B cell (primary cell): ENCODE results near the gene P4HA2. TPM values are rescaled to one million over a fixed set of nuclear protein-coding genes. Genes with fewer than 3 reads are reported as not detected.

Source experiments
- ATAC-seq: fragments of 200-7000 bp; cut with Tn5 transposase; one replicate; pipeline ENCODE4 v1.10.0; 2021; ENCODE audit warnings: low read depth, mild to moderate bottlenecking, moderate number of reproducible peaks, moderate library complexity
- CTCF ChIA-PET: fragments of 350-600 bp; sonication (Branson Sonifier 250); formaldehyde crosslinking; loops from one replicate; lab custom pipeline; 2021; ENCODE audit warnings: antibody characterized with exemption, inconsistent platforms; lab: Charles Lee
- POLR2A ChIA-PET: fragments of 350-600 bp; sonication (Branson Sonifier 250); formaldehyde crosslinking; loops from one replicate; lab custom pipeline; 2021; ENCODE audit warnings: antibody characterized with exemption; lab: Charles Lee
- DNase-seq: peaks from one replicate; pipeline ENCODE4 v3.0.0; 2013
- H2AFZ ChIP-seq: 2 replicates; pipeline ENCODE4 v1.6.1; 2012; ENCODE audit warnings: mild to moderate bottlenecking, low read depth, low read length; ENCODE audit not compliant: insufficient read depth, poor library complexity, severe bottlenecking
- H3K27ac ChIP-seq, 2 donors: 1 replicate in 1 of 2; 2 replicates in 1 of 2; pipeline ENCODE4 v1.5.1; 2012 to 2013; ENCODE audit warnings: low read length in 2 of 2, mild to moderate bottlenecking in 2 of 2, moderate library complexity in 1 of 2
- H3K27me3 ChIP-seq, 4 experiments: fragments of 200-600 bp in 1 of 4; sonication (generic) in 1 of 4; replicated peaks in 1 of 4; 1 replicate in 2 of 4; 2 replicates in 2 of 4; pipeline versions ENCODE4 v1.6.1 to v1.7.0; 2013 to 2016; ENCODE audit warnings: low read length in 3 of 4, mild to moderate bottlenecking in 2 of 4, mixed read lengths in 1 of 4, moderate library complexity in 1 of 4; ENCODE audit not compliant: insufficient read depth in 4 of 4, control insufficient read depth in 3 of 4; ENCODE audit errors: control extremely low read depth in 1 of 4
- H3K36me3 ChIP-seq, 2 experiments: replicated peaks in 1 of 2; 1 replicate in 1 of 2; 2 replicates in 1 of 2; pipeline versions ENCODE4 v1.6.1 to v1.7.1; 2013; ENCODE audit warnings: low read length in 1 of 2; ENCODE audit not compliant: insufficient read depth in 2 of 2, control insufficient read depth in 1 of 2; ENCODE audit errors: control extremely low read depth in 1 of 2, extremely low read depth in 1 of 2
- H3K4me1 ChIP-seq, 2 donors: fragments of 200-600 bp in 1 of 2; sonication (generic) in 1 of 2; 1 replicate in 1 of 2; 2 replicates in 1 of 2; pipeline versions ENCODE4 v1.5.1 to v1.6.1; 2013 to 2017; ENCODE audit warnings: low read length in 2 of 2; ENCODE audit not compliant: control insufficient read depth in 2 of 2, insufficient read depth in 2 of 2
- H3K4me2 ChIP-seq: replicated peaks from 2 replicates; pipeline ENCODE3; 2012; ENCODE audit warnings: mild to moderate bottlenecking, low read depth, low read length; ENCODE audit not compliant: poor library complexity, severe bottlenecking
- H3K4me3 ChIP-seq, 5 experiments: fragments of 200-600 bp in 1 of 5; sonication (generic) in 1 of 5; 1 replicate in 3 of 5; 2 replicates in 2 of 5; pipeline versions ENCODE4 v1.5.1 to v1.7.0; 2011 to 2016; ENCODE audit warnings: low read length in 4 of 5, mild to moderate bottlenecking in 4 of 5, low read depth in 2 of 5, control low read depth in 1 of 5, moderate library complexity in 1 of 5; ENCODE audit not compliant: insufficient read depth in 1 of 5; ENCODE audit errors: control extremely low read depth in 1 of 5, extremely low read depth in 1 of 5
- H3K79me2 ChIP-seq: fragments of 200-600 bp; sonication (generic); one replicate; pipeline ENCODE4 v1.6.0; 2016; ENCODE audit warnings: low read length; ENCODE audit not compliant: control insufficient read depth, insufficient read depth
- H3K9ac ChIP-seq: fragments of 200-600 bp; sonication (generic); 2 replicates; pipeline ENCODE4 v1.6.1; 2017; ENCODE audit warnings: mild to moderate bottlenecking, low read length, moderate library complexity
- H3K9me3 ChIP-seq, 3 donors: one replicate each; pipeline versions ENCODE4 v1.6.1 to v1.7.1; 2013; ENCODE audit warnings: low read length in 2 of 3; ENCODE audit not compliant: control insufficient read depth in 2 of 3, insufficient read depth in 1 of 3; ENCODE audit errors: control extremely low read depth in 1 of 3
- H4K20me1 ChIP-seq: 2 replicates; pipeline ENCODE4 v1.6.0; 2012; ENCODE audit warnings: mild to moderate bottlenecking, low read length; ENCODE audit not compliant: insufficient read depth, control insufficient read depth, poor library complexity, severe bottlenecking
- H3K27ac Mint-ChIP-seq: one replicate; pipeline ENCODE4 v1.8.0; 2021; ENCODE audit warnings: mixed read lengths
- H3K27me3 Mint-ChIP-seq: one replicate; pipeline ENCODE4 v1.8.0; 2021; ENCODE audit warnings: mixed read lengths
- H3K4me1 Mint-ChIP-seq: one replicate; pipeline ENCODE4 v1.8.0; 2021; ENCODE audit warnings: mixed read lengths
- H3K4me3 Mint-ChIP-seq: one replicate; pipeline ENCODE4 v1.8.0; 2021; ENCODE audit warnings: mixed read lengths
- H3K9me3 Mint-ChIP-seq: one replicate; pipeline ENCODE4 v1.8.0; 2022; ENCODE audit warnings: mixed read lengths; ENCODE audit not compliant: insufficient read depth
- CTCF ChIP-seq: fragments of 200-600 bp; IDR thresholded peaks from one replicate; pipeline ENCODE4 v1.8.0; 2022; ENCODE audit warnings: antibody characterized with exemption, mild to moderate bottlenecking
- EZH2 ChIP-seq: IDR thresholded peaks from 2 replicates; pipeline ENCODE4 v1.6.1; 2012; ENCODE audit warnings: borderline replicate concordance, low read depth, mild to moderate bottlenecking, moderate library complexity, low read length; ENCODE audit not compliant: insufficient read depth, poor library complexity, severe bottlenecking
- WGBS: methylation state at CpG from one replicate; pipeline ENCODE4 v1.1.5; 2013; ENCODE audit warnings: missing lambda C conversion rate; ENCODE audit not compliant: insufficient coverage; 5-methylcytosine and 5-hydroxymethylcytosine counted together
- intact Hi-C: fragments of 100-400 bp; cut with micrococcal nuclease; formaldehyde crosslinking; loops from one replicate; pipeline ENCODE4 v1.10.0; 2022
- polyA plus RNA-seq: library from polyadenylated mRNA; depleted of rRNA; stranded (reverse); fragments of >200 nt; gene quantifications from 2 replicates; pipeline ENCODE4 v1.2.3, GENCODE V29; 2012
- total RNA-seq, 2 donors: library from RNA; stranded (reverse); fragments of 120-200 nt in 1 of 2; gene quantifications; 1 replicate in 1 of 2; 2 replicates in 1 of 2; pipeline versions ENCODE4 v1.2.3 to v1.2.4, GENCODE V29; 2013 to 2022

P4HA2 gene
- total and polyA plus RNA-seq, 2 donors (not counting 1 experiment from before 2014, with no cell fraction given), result 0.09 to 0.25 TPM

- Mint-ChIP-seq H3K27me3 (peaks cover 6% of the 10 kb centered on the region), H3K4me1 (peaks cover 1% of the 10 kb centered on the region), H3K9me3 (no peaks in the 10 kb centered on the region), H3K27ac (no peak overlapping the region), H3K4me3 (no peak overlapping the region)
- Histone ChIP-seq H4K20me1 (no peaks in the 10 kb centered on the region), H3K4me2 (no peak overlapping the region), H3K9me3 (peaks cover 0 to 4% (median 0%) of the 10 kb centered on the region in 3 donors), H3K27ac (no peak overlapping the region), H3K9ac (no peak overlapping the region), H2AFZ (no peak overlapping the region), H3K36me3 (no peaks in the 10 kb centered on the region), H3K79me2 (no peaks in the 10 kb centered on the region), H3K4me3 (no peak overlapping the region), H3K27me3 (peaks cover 0 to 22% (median 7%) of the 10 kb centered on the region in 4 experiments), H3K4me1 (peaks cover 5 to 6% of the 10 kb centered on the region in 2 donors)
- POLR2A ChIA-PET, result no interaction called here
- intact Hi-C loops, result no loop called here
- CTCF ChIA-PET, result interaction anchor here (2.5 kb wide), 1 partner anchor 10 kb away, joined by 14 read pairs; no protein-coding TSS in a partner anchor
- DNase-seq (no peak), ATAC-seq (no peak)
- TF ChIP-seq CTCF, result no peak
- no peak for TF ChIP-seq EZH2
- WGBS, result 91% methylated on average over 7 of the region's 7 CpGs
Observed at GRCh38 chr5:132261881-132262845, 34.5 kb upstream of the P4HA2 start.
